SK-N-SH treated with all-trans-retinoic acid at 6 μM for 48 hours (cell line): ENCODE measurements around the gene RFPL2.
"Not testable (repeated sequence)": the region's sequence is repeated elsewhere in the genome, so short reads cannot be mapped to it uniquely, and the experiment has no call there.

Experiments used
- ATAC-seq: fragments of 200-7000 bp; cut with Tn5 transposase; 3 replicates; pipeline ENCODE4 v1.9.1; 2020; ENCODE audit warnings: mild to moderate bottlenecking, moderate library complexity
- CSDC2 ChIP-seq: fragments of 250-450 bp; sonication (Bioruptor Pico); IDR thresholded peaks from 2 replicates; pipeline ENCODE4 v1.5.0; 2020; ENCODE audit warnings: mild to moderate bottlenecking, moderate library complexity
- ESRRG ChIP-seq: fragments of 250-450 bp; sonication (Bioruptor Pico); IDR thresholded peaks from 2 replicates; pipeline ENCODE4 v1.6.1; 2021; ENCODE audit warnings: mild to moderate bottlenecking
- GLIS3 ChIP-seq: fragments of 250-450 bp; sonication (Bioruptor Pico); IDR thresholded peaks from 2 replicates; pipeline ENCODE4 v1.5.0; 2020; ENCODE audit warnings: mild to moderate bottlenecking, moderate library complexity
- OSR1 ChIP-seq: fragments of 250-450 bp; sonication (Bioruptor Pico); IDR thresholded peaks from 2 replicates; pipeline ENCODE4 v1.8.0; 2022; ENCODE audit warnings: moderate library complexity, mild to moderate bottlenecking, inconsistent platforms
- PPARA ChIP-seq: fragments of 250-450 bp; sonication (Bioruptor Pico); IDR thresholded peaks from 2 replicates; pipeline ENCODE4 v1.5.0; 2020; ENCODE audit warnings: mild to moderate bottlenecking, borderline replicate concordance
- TCF4 ChIP-seq: fragments of 250-450 bp; sonication (Bioruptor Pico); IDR thresholded peaks from 2 replicates; pipeline ENCODE4 v1.8.0; 2021; ENCODE audit warnings: mild to moderate bottlenecking, moderate library complexity, borderline replicate concordance
- TOX ChIP-seq: fragments of 250-450 bp; sonication (Bioruptor Pico); IDR thresholded peaks from 2 replicates; pipeline ENCODE4 v1.8.0; 2021; ENCODE audit warnings: mild to moderate bottlenecking, moderate library complexity, borderline replicate concordance
- ZC3H10 ChIP-seq: fragments of 250-450 bp; sonication (Bioruptor Pico); IDR thresholded peaks from 2 replicates; pipeline ENCODE4 v1.5.1; 2021; ENCODE audit warnings: mild to moderate bottlenecking, moderate library complexity
- ZFP3 ChIP-seq: fragments of 250-450 bp; sonication (Bioruptor Pico); IDR thresholded peaks from 2 replicates; pipeline ENCODE4 v1.5.0; 2020; ENCODE audit warnings: mild to moderate bottlenecking, moderate library complexity
- ZFP30 ChIP-seq: fragments of 450-650 bp; formaldehyde crosslinking; IDR thresholded peaks from 2 replicates; pipeline ENCODE4 v1.5.0; 2022; ENCODE audit warnings: mild to moderate bottlenecking, moderate library complexity
- ZNF70 ChIP-seq: fragments of 450-650 bp; formaldehyde crosslinking; IDR thresholded peaks from 2 replicates; pipeline ENCODE4 v1.5.0; 2020; ENCODE audit warnings: mild to moderate bottlenecking, moderate library complexity
- ZNF8 ChIP-seq: fragments of 450-650 bp; formaldehyde crosslinking; IDR thresholded peaks from 2 replicates; pipeline ENCODE4 v1.5.0; 2020; ENCODE audit warnings: mild to moderate bottlenecking, moderate library complexity
- TF ChIP-seq, protein P1 (sequence below): fragments of 250-450 bp; sonication (Bioruptor Pico); IDR thresholded peaks from 2 replicates; pipeline ENCODE4 v1.5.1; 2021; ENCODE audit warnings: mild to moderate bottlenecking, moderate library complexity
- TF ChIP-seq, protein P2 (sequence below): fragments of 250-450 bp; sonication (Bioruptor Pico); IDR thresholded peaks from 2 replicates; pipeline ENCODE4 v1.5.1; 2020; ENCODE audit warnings: low read depth, mild to moderate bottlenecking, moderate library complexity
- TF ChIP-seq, protein P3 (sequence below): fragments of 250-450 bp; sonication (Bioruptor Pico); IDR thresholded peaks from 2 replicates; pipeline ENCODE4 v1.8.0; 2021; ENCODE audit warnings: low read depth, mild to moderate bottlenecking, moderate library complexity, borderline replicate concordance

The RFPL2 gene

DNA sequence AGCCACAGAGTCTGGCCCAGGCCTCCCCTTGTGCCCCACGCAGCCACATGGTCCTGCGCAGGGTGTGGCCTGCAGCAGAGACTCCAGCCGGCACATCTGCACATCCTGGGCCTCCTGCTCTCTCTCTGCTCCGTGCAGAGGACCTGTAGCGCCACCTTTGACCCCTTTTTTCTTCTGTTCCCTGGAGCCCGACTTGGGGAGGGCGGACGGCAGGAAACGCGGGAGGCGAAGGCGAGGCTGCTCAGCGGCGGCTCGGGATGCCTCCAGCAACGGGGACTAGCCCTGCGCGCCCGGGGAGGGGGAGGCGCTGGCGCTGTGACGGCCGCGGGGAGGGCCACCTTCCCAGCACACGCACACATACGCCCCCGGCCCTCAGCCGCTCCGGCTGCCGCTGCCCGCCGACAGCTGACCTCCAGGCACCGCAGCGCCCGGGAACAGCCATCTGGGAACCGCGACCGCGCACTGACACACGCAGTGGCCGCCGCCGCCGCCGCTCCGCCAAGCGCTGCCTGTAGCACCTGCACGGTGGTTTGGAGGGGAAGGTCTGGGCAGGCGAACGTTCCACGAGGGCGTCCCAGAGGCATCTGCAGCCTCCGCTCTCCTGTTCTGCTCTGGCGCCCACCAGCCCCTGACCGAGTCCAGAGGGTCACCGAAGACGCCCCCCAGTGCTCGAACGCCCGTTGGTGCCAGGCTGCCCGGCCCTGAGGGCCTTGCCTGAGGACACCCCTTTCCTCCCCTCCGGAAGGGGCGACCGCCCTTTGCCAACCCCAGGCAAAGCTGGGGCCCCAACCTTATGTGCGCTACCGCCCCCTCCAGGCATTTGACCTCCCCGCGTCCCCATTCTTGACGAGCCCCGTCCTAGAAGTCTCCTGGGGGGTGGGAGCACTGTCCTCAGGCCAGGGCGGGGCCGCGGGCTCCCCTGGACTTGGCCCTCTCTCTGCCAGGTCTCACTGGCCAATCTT lies 28.9 kb downstream of the RFPL2 start:
- no peak for TF ChIP-seq PPARA (CRISPR knock-in tag)
- TF ChIP-seq ZC3H10 (CRISPR knock-in tag) = no peak
- no peak for TF ChIP-seq ZNF70 (CRISPR knock-in tag)
- TF ChIP-seq ESRRG (CRISPR knock-in tag) = no peak
- no peak; the same call in 2 of the 3 replicates for ATAC-seq

DNA sequence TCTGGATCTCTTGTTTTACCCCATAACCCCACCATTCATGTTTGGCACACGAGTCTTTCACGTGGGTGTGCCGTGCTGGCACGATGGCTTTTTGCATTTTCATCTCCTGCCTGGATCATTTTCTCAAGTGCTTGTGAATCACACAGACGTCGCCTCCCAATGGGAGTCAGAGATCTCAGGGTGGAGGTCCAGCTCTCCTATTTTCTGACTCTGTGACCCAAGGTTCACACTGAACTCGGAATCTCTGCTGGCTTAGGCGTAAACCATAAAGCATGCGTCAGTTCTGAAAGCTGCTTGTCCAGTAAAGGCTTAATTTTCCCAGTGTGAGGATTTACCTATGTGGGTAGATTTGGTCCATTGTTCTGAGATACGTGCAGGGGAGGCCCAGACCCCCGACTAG lies 29.8 kb downstream of the RFPL2 start:
- TF ChIP-seq TOX (CRISPR knock-in tag) = no peak
- no peak for TF ChIP-seq ZFP30
- TF ChIP-seq, protein P1, sequence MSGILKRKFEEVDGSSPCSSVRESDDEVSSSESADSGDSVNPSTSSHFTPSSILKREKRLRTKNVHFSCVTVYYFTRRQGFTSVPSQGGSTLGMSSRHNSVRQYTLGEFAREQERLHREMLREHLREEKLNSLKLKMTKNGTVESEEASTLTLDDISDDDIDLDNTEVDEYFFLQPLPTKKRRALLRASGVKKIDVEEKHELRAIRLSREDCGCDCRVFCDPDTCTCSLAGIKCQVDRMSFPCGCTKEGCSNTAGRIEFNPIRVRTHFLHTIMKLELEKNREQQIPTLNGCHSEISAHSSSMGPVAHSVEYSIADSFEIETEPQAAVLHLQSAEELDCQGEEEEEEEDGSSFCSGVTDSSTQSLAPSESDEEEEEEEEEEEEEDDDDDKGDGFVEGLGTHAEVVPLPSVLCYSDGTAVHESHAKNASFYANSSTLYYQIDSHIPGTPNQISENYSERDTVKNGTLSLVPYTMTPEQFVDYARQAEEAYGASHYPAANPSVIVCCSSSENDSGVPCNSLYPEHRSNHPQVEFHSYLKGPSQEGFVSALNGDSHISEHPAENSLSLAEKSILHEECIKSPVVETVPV (CRISPR knock-in tag) = no peak
- no peak for TF ChIP-seq TCF4 (CRISPR knock-in tag)
- TF ChIP-seq ZC3H10 (CRISPR knock-in tag) = no peak
- no peak for ATAC-seq

DNA sequence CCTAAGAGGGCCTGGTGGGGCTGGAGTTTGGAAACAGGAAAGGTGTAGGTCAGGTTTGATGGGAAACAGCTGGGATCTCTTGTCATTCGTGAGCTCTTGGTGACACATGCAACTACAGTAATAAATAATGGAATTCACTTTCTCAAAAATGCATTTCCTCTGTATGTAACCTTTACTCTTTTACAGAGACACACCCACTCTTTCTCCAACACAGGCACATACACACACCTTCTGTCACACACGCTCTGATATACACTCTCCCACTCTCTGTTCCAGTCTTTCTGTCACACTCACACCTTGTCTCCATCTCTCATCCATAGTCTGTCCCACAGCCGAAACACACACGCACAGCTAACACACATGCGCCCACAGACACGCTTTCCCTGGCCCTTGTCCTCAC lies 39.2 kb downstream of the RFPL2 start:
- TF ChIP-seq ZFP3 (CRISPR knock-in tag) (no peak), ZNF8 (no peak), GLIS3 (CRISPR knock-in tag) (no peak), OSR1 (no peak), TCF4 (CRISPR knock-in tag) (no peak), TOX (CRISPR knock-in tag) (no peak)
- TF ChIP-seq, protein P2, sequence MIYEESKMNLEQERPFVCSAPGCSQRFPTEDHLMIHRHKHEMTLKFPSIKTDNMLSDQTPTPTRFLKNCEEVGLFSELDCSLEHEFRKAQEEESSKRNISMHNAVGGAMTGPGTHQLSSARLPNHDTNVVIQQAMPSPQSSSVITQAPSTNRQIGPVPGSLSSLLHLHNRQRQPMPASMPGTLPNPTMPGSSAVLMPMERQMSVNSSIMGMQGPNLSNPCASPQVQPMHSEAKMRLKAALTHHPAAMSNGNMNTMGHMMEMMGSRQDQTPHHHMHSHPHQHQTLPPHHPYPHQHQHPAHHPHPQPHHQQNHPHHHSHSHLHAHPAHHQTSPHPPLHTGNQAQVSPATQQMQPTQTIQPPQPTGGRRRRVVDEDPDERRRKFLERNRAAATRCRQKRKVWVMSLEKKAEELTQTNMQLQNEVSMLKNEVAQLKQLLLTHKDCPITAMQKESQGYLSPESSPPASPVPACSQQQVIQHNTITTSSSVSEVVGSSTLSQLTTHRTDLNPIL (CRISPR knock-in tag) = no peak
- ATAC-seq = no peak

DNA sequence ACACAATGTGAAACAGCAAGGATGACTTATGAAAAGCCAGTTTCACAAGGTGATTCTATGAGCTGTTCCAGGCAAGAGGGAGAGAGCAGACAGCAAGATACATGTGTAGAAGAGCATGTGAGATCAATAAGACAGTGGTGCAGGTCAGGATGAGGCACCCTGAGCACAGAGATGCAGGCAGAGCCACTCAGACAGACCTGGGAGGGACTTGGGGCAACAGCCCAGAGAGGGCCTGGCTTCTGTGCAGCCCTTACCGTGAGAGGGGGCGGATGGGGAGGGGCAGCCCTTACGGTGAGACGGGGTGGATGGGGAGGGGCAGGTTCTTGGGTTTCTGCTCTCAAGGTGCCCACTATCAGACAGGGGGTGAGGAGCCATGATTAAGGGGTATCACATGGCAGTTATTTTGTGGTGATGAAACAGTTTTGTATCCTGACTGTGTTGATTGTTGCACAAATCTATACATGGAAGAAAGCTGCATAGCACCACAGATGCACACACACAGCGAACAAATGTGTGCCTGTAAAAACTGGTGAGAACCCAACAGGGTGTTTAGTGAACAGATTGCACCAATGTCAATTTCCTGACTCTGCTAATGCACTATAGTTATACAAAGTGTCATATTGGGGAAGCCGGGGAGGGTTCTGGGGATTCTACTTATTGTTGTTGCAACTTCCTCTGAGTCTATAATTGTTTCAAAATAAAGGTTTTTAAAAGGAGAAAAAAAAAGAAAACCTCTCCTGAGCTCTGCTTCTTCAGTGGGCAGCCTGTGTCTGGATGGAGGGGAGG lies 40.6 kb downstream of the RFPL2 start:
- ATAC-seq = no peak
- TF ChIP-seq ZNF8 (no peak), TOX (CRISPR knock-in tag) (no peak), CSDC2 (CRISPR knock-in tag) (no peak)
- TF ChIP-seq, protein P3, sequence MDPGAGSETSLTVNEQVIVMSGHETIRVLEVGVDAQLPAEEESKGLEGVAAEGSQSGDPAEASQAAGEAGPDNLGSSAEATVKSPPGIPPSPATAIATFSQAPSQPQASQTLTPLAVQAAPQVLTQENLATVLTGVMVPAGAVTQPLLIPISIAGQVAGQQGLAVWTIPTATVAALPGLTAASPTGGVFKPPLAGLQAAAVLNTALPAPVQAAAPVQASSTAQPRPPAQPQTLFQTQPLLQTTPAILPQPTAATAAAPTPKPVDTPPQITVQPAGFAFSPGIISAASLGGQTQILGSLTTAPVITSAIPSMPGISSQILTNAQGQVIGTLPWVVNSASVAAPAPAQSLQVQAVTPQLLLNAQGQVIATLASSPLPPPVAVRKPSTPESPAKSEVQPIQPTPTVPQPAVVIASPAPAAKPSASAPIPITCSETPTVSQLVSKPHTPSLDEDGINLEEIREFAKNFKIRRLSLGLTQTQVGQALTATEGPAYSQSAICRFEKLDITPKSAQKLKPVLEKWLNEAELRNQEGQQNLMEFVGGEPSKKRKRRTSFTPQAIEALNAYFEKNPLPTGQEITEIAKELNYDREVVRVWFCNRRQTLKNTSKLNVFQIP (CRISPR knock-in tag) = no peak

DNA sequence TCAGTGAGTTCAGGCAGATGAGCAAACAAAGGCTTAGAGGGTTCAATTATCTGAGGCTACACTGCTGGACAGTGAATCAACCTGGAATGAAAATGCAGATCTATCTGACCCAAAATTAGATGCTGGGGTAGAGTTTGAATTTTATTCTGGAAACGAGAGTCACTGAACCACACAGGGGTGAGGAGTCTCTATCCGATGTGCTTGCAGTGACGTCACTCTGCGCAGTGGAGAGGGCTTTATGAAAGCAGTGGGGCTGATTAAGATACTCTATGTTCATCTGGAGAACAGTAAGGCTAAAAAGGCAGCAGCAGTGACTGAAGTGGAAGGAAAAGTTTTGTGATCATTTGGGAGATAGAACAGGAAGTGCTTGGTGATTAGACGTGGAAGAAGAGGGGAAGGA lies 44.5 kb downstream of the RFPL2 start:
- not testable (repeated sequence) for ATAC-seq

DNA sequence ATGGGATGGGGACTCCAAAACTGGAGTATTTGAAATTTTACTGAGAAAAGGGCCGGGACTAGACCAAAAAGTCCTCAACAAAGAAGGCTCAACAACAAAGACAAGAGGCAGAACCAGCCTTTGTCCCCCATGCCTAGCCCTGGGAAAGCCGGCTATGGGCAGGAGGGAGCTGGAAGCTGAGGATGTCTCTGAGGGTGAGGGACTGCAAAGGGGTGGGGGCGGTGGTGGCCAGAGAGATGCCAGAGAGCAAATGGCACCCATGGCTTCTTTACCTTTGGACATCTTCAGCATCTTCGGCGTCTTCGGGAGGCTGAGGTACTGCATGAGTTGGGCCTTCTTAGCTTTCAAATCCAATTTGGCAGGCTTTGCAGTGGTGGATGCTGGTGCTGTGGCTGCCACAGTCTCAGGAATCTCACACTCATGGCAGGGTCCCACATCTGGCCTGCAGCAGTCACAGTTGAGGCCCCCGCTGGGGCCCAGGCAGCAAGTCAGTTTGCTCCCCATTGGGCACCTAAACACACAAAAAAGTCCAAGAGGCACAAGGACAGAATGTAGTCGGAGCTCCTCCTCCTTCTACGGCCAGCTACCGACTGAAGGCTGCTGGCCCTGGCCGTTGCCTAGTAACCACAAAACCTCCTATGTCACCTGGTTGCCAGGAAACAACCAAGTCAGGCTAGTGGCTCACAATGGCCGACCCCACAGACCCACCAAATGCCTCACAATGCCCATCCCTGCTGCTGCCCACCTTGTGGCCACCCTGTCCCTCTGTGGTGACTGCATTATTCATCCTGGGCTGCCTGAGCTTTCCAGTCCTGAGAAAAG lies 46.0 kb downstream of the RFPL2 start, which contains the start of gene C22orf42:
Gene C22orf42 (minus strand): TSS at position 592 of the 822 bp plus-strand sequence. CDS start 88 bp downstream, at position 504.
- no peak for ATAC-seq
- TF ChIP-seq ZNF70 (CRISPR knock-in tag) = no peak
- TF ChIP-seq, protein P1 (CRISPR knock-in tag) = no peak

DNA sequence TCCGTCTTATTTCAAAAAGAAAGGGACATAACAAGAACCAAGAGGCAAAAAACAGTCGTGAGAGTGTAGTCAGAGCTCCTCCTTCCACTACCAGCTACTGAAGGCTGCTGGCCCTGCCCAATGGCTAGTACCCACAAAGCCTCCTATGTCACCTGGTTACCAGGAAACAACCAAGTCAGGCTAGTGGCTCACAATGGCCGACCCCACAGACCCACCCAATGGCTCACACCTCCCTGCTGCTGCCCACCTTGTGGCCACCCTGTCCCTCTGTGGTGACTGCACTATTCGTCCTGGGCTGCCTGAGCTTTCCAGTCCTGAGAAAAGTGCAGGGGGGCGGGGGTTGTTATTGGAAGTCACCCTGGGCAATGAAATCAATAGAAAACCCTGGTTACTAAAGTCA lies 47.2 kb downstream of the RFPL2 start:
- ATAC-seq = not testable (repeated sequence)

DNA sequence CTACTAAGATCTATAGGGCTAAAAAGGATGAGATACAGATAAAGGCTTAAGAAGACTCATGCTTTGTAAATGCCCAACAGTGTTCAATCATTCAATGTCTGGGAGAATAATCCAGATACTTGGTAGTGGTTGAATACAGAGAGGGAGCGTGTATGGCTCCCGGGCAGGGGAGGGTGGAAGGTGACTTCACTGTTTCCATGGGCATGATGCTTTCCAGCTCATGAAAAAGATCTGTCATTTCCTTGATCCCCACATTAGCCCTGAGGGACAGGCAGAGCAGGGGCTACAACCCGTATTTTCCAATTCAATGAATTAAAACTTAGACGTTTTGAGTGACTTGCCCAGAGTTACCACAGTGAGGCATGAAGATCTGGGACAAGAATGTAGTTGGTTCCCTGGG lies 50.1 kb downstream of the RFPL2 start:
- not testable (repeated sequence) for ATAC-seq

DNA sequence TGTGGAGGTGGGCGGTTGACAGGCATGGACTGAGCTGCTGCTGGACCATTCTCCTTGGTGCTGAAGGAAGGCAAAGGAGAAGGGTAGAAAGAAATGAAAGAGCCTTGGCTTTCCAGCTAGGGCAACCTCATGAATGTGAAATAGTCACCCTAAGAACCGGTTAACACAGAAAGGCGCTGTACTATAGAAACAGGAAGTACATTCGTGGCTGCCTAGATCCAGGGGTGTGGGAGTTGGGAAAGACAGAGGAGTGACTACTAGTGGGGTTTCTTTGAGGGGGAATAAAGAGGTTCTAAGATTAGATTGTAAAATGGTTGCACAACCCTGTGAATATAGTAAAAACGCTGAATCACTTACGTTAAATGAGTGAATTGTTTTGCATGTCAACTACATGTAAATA lies 53.2 kb downstream of the RFPL2 start:
- ATAC-seq = not testable (repeated sequence)

DNA sequence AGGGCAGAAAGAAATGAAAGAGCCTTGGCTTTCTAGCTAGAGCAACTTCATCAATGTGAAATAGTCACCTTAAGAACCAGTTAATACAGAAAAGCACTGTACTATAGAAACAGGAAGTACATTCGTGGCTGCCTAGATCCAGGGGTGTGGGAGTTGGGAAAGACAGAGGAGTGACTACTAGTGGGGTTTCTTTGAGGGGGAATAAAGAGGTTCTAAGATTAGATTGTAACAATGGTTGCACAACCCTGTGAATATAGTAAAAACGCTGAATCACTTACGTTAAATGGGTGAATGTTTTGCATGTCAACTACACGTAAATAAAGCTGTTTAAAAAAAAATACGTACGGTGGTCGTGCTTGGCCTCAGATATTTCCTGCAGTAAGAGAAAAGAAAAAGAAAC lies 54.2 kb downstream of the RFPL2 start:
- ATAC-seq = not testable (repeated sequence)

DNA sequence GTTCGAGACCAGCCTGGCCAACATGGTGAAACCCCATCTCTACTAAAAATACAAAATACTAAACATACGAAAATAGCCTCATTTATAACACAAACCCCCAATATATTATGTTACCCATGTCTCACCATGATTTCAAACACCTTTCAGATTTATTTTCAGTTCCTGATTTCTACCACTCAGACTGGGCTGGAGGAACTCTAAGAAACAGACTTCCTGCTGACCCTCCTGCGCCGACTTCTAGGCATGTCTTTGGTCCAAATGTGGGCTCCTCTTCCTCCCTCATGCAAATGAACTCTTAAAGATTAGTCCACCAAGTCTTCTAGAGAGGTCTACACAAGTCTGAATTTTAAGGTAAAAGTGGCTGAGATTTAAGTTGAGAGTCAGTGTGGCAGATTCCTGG lies 56.5 kb downstream of the RFPL2 start:
- ATAC-seq = not testable (repeated sequence)
